ENCODE data around the gene MRPS23.

GRCh38 chr17:57866319-57866718 is 16.5 kb upstream of the MRPS23 start:
- TF ChIP-seq GLIS1 (tag by site-specific recombination; IDR thresholded peaks at IDR 0.05): no peak
- TF ChIP-seq, protein P1, sequence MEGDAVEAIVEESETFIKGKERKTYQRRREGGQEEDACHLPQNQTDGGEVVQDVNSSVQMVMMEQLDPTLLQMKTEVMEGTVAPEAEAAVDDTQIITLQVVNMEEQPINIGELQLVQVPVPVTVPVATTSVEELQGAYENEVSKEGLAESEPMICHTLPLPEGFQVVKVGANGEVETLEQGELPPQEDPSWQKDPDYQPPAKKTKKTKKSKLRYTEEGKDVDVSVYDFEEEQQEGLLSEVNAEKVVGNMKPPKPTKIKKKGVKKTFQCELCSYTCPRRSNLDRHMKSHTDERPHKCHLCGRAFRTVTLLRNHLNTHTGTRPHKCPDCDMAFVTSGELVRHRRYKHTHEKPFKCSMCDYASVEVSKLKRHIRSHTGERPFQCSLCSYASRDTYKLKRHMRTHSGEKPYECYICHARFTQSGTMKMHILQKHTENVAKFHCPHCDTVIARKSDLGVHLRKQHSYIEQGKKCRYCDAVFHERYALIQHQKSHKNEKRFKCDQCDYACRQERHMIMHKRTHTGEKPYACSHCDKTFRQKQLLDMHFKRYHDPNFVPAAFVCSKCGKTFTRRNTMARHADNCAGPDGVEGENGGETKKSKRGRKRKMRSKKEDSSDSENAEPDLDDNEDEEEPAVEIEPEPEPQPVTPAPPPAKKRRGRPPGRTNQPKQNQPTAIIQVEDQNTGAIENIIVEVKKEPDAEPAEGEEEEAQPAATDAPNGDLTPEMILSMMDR (tag by site-specific recombination; IDR thresholded peaks at IDR 0.05): no peak
- no peak for TF ChIP-seq ZNF561 (tag by site-specific recombination; IDR thresholded peaks at IDR 0.05; ENCODE audit: borderline replicate concordance)
- no peak for TF ChIP-seq RBAK (tag by site-specific recombination; IDR thresholded peaks at IDR 0.05)
- TF ChIP-seq ZNF280D (tag by site-specific recombination; IDR thresholded peaks at IDR 0.05): no peak
- no peak for TF ChIP-seq ZIC2 (tag by site-specific recombination; IDR thresholded peaks at IDR 0.05)
- no peak for TF ChIP-seq ATF2 (tag by site-specific recombination; IDR thresholded peaks at IDR 0.05; ENCODE audit: low read depth)
- TF ChIP-seq ZNF174 (tag by site-specific recombination; IDR thresholded peaks at IDR 0.05): no peak
- no peak for TF ChIP-seq ZXDB (tag by site-specific recombination; IDR thresholded peaks at IDR 0.05)
